HEK293 (cell line): ENCODE results near the gene PPP1R12C.

Experiments
- ZNF114 ChIP-seq: fragments of 450-650 bp; formaldehyde crosslinking; IDR thresholded peaks from 2 replicates; pipeline ENCODE4 v1.5.0; 2017; ENCODE audit warnings: missing biosample characterization, missing genetic modification characterization
- ZNF350 ChIP-seq: fragments of 450-650 bp; formaldehyde crosslinking; IDR thresholded peaks from 2 replicates; pipeline ENCODE4 v1.5.0; 2017; ENCODE audit warnings: missing biosample characterization, mild to moderate bottlenecking, missing genetic modification characterization
- ZNF548 ChIP-seq: fragments of 450-650 bp; formaldehyde crosslinking; IDR thresholded peaks from 2 replicates; pipeline ENCODE4 v1.5.1; 2016; ENCODE audit warnings: missing biosample characterization, missing genetic modification characterization
- ZNF785 ChIP-seq: fragments of 450-650 bp; formaldehyde crosslinking; IDR thresholded peaks from 2 replicates; pipeline ENCODE4 v1.5.1; 2016; ENCODE audit warnings: missing biosample characterization, missing genetic modification characterization
- ZSCAN23 ChIP-seq: fragments of 450-650 bp; formaldehyde crosslinking; IDR thresholded peaks from 2 replicates; pipeline ENCODE4 v1.5.1; 2016; ENCODE audit warnings: missing biosample characterization, missing genetic modification characterization
- TF ChIP-seq, protein P1 (sequence below): fragments of 450-650 bp; formaldehyde crosslinking; IDR thresholded peaks from 2 replicates; pipeline ENCODE4 v1.5.1; 2016; ENCODE audit warnings: missing biosample characterization, missing genetic modification characterization
- TF ChIP-seq, protein P2 (sequence below): fragments of 450-650 bp; formaldehyde crosslinking; IDR thresholded peaks from 2 replicates; pipeline ENCODE4 v1.5.1; 2016; ENCODE audit warnings: missing biosample characterization, missing genetic modification characterization
- TF ChIP-seq, protein P3 (sequence below): fragments of 450-650 bp; formaldehyde crosslinking; IDR thresholded peaks from 2 replicates; pipeline ENCODE4 v1.5.1; 2016; ENCODE audit warnings: missing biosample characterization, missing genetic modification characterization, low read depth

GRCh38 chr19:55146078-55146704, 28.8 kb upstream of the PPP1R12C start:
- TF ChIP-seq, protein P1, sequence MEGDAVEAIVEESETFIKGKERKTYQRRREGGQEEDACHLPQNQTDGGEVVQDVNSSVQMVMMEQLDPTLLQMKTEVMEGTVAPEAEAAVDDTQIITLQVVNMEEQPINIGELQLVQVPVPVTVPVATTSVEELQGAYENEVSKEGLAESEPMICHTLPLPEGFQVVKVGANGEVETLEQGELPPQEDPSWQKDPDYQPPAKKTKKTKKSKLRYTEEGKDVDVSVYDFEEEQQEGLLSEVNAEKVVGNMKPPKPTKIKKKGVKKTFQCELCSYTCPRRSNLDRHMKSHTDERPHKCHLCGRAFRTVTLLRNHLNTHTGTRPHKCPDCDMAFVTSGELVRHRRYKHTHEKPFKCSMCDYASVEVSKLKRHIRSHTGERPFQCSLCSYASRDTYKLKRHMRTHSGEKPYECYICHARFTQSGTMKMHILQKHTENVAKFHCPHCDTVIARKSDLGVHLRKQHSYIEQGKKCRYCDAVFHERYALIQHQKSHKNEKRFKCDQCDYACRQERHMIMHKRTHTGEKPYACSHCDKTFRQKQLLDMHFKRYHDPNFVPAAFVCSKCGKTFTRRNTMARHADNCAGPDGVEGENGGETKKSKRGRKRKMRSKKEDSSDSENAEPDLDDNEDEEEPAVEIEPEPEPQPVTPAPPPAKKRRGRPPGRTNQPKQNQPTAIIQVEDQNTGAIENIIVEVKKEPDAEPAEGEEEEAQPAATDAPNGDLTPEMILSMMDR (tag by site-specific recombination): peak; percentile 61; the same call in 1 of the 2 replicates
- TF ChIP-seq ZNF548 (tag by site-specific recombination): no peak
- TF ChIP-seq, protein P2, sequence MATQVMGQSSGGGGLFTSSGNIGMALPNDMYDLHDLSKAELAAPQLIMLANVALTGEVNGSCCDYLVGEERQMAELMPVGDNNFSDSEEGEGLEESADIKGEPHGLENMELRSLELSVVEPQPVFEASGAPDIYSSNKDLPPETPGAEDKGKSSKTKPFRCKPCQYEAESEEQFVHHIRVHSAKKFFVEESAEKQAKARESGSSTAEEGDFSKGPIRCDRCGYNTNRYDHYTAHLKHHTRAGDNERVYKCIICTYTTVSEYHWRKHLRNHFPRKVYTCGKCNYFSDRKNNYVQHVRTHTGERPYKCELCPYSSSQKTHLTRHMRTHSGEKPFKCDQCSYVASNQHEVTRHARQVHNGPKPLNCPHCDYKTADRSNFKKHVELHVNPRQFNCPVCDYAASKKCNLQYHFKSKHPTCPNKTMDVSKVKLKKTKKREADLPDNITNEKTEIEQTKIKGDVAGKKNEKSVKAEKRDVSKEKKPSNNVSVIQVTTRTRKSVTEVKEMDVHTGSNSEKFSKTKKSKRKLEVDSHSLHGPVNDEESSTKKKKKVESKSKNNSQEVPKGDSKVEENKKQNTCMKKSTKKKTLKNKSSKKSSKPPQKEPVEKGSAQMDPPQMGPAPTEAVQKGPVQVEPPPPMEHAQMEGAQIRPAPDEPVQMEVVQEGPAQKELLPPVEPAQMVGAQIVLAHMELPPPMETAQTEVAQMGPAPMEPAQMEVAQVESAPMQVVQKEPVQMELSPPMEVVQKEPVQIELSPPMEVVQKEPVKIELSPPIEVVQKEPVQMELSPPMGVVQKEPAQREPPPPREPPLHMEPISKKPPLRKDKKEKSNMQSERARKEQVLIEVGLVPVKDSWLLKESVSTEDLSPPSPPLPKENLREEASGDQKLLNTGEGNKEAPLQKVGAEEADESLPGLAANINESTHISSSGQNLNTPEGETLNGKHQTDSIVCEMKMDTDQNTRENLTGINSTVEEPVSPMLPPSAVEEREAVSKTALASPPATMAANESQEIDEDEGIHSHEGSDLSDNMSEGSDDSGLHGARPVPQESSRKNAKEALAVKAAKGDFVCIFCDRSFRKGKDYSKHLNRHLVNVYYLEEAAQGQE: no peak
- no peak for TF ChIP-seq ZNF785 (tag by site-specific recombination)
- no peak for TF ChIP-seq ZNF350 (tag by site-specific recombination)
- no peak for TF ChIP-seq ZSCAN23 (tag by site-specific recombination)
- TF ChIP-seq, protein P3, sequence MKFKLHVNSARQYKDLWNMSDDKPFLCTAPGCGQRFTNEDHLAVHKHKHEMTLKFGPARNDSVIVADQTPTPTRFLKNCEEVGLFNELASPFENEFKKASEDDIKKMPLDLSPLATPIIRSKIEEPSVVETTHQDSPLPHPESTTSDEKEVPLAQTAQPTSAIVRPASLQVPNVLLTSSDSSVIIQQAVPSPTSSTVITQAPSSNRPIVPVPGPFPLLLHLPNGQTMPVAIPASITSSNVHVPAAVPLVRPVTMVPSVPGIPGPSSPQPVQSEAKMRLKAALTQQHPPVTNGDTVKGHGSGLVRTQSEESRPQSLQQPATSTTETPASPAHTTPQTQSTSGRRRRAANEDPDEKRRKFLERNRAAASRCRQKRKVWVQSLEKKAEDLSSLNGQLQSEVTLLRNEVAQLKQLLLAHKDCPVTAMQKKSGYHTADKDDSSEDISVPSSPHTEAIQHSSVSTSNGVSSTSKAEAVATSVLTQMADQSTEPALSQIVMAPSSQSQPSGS (tag by site-specific recombination): no peak
- TF ChIP-seq ZNF114 (tag by site-specific recombination): no peak
